H1 (cell line): ENCODE data around the gene ATG16L2. TPM values are rescaled to one million over a fixed set of nuclear protein-coding genes. Genes with fewer than 3 reads are reported as not detected.

Experiments used
- EP300 ChIP-seq, 2 experiments: IDR thresholded peaks; 1 replicate in 1 of 2; 2 replicates in 1 of 2; pipeline ENCODE4 v1.6.1; 2011 to 2012; ENCODE audit warnings: low read depth in 2 of 2, low read length in 2 of 2, mild to moderate bottlenecking in 2 of 2, borderline replicate concordance in 1 of 2, inconsistent platforms in 1 of 2, moderate library complexity in 1 of 2
- NRF1 ChIP-seq: IDR thresholded peaks from 2 replicates; pipeline ENCODE4 v1.6.1; 2011; ENCODE audit warnings: mild to moderate bottlenecking, low read depth, low read length, improper control_type of control experiment
- RAD21 ChIP-seq, 2 experiments: IDR thresholded peaks in 1 of 2; conservative IDR thresholded peaks in 1 of 2; 2 replicates each; pipeline ENCODE4 v1.6.1; 2011; ENCODE audit warnings: low read depth in 2 of 2, low read length in 2 of 2, improper control_type of control experiment in 1 of 2, inconsistent platforms in 1 of 2, mild to moderate bottlenecking in 1 of 2, moderate library complexity in 1 of 2
- TAF1 ChIP-seq: IDR thresholded peaks from 2 replicates; pipeline ENCODE4 v1.6.1; 2011; ENCODE audit warnings: mild to moderate bottlenecking, low read depth, low read length
- polyA plus RNA-seq, 7 experiments: library from polyadenylated mRNA; depleted of rRNA in 3 of 7; stranded (reverse) in 5 of 7; unstranded in 2 of 7; fragments of >200 nt in 5 of 7; fragments of 200-250 nt in 2 of 7; gene quantifications; 1 replicate in 5 of 7; 2 replicates in 1 of 7; 4 replicates in 1 of 7; pipeline versions ENCODE4 v1.2.1 to v1.2.3, GENCODE V29; 2011 to 2013; ENCODE audit warnings: missing spikeins in 2 of 7, mixed read lengths in 2 of 7
- total RNA-seq: library from RNA; stranded (reverse); fragmentation: NEBNext Ultra II Directional; extraction: Animal tissue kit (Norgen Biotek cat#: 25700); gene quantifications from 2 replicates; pipeline ENCODE4 v1.2.1, GENCODE V29; 2021

Gene ATG16L2
- total and polyA plus RNA-seq, 2 of the 8 experiments (the other 6 are each of a cell fraction or from before 2014, with no cell fraction given): 11.0 to 18.5 TPM

- TF ChIP-seq NRF1: no peak
- TF ChIP-seq RAD21 (IDR thresholded peaks at IDR 0.05 in 1 of 2, conservative IDR thresholded peaks at IDR 0.05 in 1 of 2; ENCODE audit: low read depth in 2 of 2, low read length in 2 of 2): no peak
- TF ChIP-seq TAF1: no peak
- no peak for TF ChIP-seq EP300 (IDR thresholded peaks at IDR 0.05; ENCODE audit: borderline replicate concordance in 1 of 2, low read depth in 2 of 2, low read length in 2 of 2)
Measured at GRCh38 chr11:72775288-72776110, 38.7 kb upstream of the ATG16L2 start (continued).
